LNCAP (cell line): ENCODE data around the gene NR2C2.

Source experiments
- TF ChIP-seq, protein P1 (sequence below): fragments of 450-650 bp; IDR thresholded peaks from 2 replicates; pipeline ENCODE4 v1.5.1; 2017; ENCODE audit warnings: mild to moderate bottlenecking

Gene NR2C2

DNA sequence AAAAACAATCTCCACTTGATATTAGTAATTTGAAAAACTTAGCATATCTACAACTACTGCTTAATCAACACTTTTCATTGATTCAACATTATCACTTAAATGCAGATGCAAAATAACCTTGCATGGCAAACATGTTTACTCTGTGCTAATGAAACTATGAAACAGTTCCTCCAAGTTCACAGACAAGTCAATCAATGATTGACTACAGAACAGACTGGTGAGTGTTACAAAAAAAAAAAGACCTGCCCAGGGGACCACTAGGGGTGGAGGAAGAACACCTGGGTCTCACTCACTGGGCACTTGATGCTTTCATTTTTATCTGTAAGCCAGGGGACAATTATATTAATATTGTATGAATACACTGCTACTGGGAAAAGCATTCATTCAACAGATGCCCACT, 4.3 kb upstream of the NR2C2 start:
- TF ChIP-seq, protein P1, sequence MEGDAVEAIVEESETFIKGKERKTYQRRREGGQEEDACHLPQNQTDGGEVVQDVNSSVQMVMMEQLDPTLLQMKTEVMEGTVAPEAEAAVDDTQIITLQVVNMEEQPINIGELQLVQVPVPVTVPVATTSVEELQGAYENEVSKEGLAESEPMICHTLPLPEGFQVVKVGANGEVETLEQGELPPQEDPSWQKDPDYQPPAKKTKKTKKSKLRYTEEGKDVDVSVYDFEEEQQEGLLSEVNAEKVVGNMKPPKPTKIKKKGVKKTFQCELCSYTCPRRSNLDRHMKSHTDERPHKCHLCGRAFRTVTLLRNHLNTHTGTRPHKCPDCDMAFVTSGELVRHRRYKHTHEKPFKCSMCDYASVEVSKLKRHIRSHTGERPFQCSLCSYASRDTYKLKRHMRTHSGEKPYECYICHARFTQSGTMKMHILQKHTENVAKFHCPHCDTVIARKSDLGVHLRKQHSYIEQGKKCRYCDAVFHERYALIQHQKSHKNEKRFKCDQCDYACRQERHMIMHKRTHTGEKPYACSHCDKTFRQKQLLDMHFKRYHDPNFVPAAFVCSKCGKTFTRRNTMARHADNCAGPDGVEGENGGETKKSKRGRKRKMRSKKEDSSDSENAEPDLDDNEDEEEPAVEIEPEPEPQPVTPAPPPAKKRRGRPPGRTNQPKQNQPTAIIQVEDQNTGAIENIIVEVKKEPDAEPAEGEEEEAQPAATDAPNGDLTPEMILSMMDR, result no peak

DNA sequence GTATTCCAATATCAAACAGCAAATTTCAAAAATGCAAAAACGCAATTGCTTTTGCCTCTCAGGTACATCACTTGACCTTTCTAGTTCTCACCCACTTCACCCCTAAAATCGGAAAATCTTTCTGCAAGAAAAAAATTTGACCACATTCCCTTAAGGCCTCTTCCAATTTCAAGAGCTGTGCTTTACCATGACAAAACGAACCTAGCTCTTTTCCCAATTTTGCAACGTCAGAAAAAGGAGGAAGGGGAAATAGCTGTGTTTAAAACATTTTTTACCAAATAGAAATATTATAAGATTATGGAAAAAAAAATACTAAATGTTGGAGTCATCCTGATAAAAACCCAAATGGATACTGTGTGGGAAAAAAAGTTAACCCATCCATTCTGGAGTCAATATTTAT, 1.1 kb upstream of the NR2C2 start:
- TF ChIP-seq, protein P1, result no peak

- TF ChIP-seq, protein P1, result no peak
Observed at GRCh38 chr3:14946739-14947099, 664 bp upstream of the NR2C2 start.

DNA sequence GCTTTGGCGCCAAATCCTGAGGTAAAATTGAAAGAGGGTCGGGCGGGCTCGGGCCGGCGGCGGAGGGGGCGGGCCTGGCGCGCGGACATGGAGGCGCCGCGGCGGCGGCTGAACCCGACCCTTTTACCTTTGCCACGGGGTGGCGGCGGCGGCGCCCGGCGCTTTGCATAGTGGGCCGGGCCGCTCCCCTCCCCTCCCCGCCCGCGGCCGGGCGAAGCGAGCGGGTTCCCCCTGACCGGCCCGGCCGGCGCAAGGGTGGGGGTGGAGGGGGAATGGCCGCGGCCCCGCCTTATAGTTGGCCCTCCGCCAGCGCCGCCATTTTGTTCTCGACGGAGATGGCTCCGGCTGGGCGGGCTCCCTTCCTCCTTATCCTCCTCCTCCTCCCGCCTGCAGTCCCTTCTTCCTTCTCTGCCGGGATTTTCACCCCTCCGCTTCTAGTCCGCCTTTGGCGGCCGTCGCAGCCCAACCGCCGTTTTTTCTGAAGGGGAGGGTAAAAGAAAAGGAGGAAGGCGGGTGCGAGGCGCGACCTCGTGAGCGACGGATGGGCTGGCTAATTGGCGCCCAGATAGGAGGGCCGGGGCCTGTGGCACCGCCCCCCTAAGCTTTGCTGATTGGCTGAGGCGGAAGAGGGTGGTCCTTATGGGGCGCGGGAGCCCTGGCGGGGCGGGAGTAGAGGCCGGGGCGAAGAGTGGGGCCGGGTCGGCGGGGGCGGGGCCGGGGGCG, 664 bp downstream of the NR2C2 start:
- TF ChIP-seq, protein P1, result no peak

DNA sequence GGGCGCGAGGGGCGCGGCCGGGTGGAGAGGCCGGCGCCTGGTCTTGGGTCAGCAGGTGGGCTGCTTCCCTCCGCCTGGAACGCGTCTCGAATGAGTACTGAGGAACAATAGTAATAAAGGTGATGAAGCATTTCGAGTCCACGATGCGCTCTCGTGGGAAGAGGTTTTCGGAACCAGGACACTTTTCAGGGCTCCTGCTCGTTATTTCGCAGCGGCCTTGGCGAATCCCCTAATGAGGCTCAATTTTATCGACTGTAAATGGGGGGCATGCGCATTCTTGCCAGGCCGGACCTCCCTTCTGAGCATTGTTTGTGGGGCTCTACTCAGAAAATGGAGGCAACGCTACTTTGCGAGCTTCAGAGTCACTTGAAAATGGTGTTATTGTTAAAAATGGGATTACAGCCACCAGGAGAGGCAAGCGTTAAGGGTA, 1.2 kb downstream of the NR2C2 start:
- TF ChIP-seq, protein P1, result no peak

GRCh38 chr3:14949126-14949525, 1.7 kb downstream of the NR2C2 start:
- TF ChIP-seq, protein P1, result no peak

DNA sequence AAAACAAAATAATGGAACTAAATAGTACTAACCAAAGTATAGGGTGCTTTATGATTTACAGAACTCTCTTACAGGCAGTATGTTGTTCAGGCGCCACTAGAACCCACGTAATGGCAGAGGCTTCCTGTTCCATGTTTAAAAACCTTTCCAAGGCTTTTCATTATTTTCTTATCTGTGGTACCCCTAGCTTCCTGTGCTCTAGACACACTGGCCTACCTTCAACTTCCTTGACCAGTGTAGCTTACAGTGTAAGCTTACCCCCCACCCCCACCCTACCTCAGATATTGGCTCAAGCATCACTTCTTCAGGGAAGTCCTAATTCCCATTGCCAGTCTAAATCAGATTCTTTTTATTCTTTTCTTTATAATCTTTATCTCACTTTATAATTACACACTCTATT, 2.9 kb downstream of the NR2C2 start:
- TF ChIP-seq, protein P1, result no peak

DNA sequence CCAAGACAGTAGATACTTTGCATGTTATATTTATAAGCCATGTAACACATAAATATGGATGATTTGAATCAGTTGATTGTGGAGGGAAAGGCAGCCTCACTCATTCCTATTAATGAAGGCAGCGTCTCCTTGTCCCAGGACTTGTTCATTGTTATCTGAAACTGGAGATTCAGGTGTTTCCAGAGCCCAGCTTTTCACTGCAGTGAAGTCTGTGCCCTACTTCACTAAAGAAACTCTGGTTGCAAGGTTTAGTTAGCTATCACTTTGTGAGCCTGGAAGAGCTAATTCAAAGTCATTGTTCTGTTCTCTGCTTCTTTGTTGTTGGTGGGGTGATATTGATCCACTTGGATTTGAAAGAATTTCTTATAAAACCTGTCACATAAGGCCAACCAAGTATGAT, 9.8 kb downstream of the NR2C2 start:
- TF ChIP-seq, protein P1, result no peak
